Posterior vena cava (tissue), 2 donors: Measurements from ENCODE around the gene ARF4. TPM values are rescaled to one million over a fixed set of nuclear protein-coding genes. Genes with fewer than 3 reads are reported as not detected.
A peak's percentile ranks its signal among the peaks of the same experiment; 100 is the strongest.

Source experiments
- DNase-seq: peaks from one replicate; pipeline ENCODE4 v3.0.0-alpha.2; 2020; ENCODE audit warnings: low spot score
- intact Hi-C, 2 donors: fragments of 100-400 bp; cut with DNase I; formaldehyde crosslinking; loops; one replicate each; pipeline versions ENCODE4 v1.14.1 to v1.14.2; 2022 to 2023
- total RNA-seq, 2 donors: library from RNA; stranded (reverse); fragmentation: NEBNext Ultra II Directional; extraction: Animal tissue kit (Norgen Biotek cat#: 25700); gene quantifications; one replicate each; pipeline ENCODE4 v1.2.1, GENCODE V29; 2021
- donor health status: DM: yes; HTN: yes; CAD: no.
- donor health status: DM: yes; HTN: yes; CAD: no.

Gene ARF4
- total RNA-seq, 2 donors from 2014 or later = 152 to 191 TPM

- DNase-seq = no peak
- intact Hi-C loops = no loop called here
These were observed 10.4 kb downstream of the ARF4 start for GRCh38 chr3:57586778-57587177.

- no peak for DNase-seq
- intact Hi-C loops = no loop called here
These were observed 13.6 kb downstream of the ARF4 start for GRCh38 chr3:57583544-57583943.

- DNase-seq = no peak
- intact Hi-C loops = no loop called here
These were observed 14.5 kb downstream of the ARF4 start for GRCh38 chr3:57582474-57583168.

GRCh38 chr3:57577801-57578200, 19.3 kb downstream of the ARF4 start:
- intact Hi-C loops = no loop called here
- DNase-seq = no peak

- intact Hi-C loops = no loop called here
These were observed 21.0 kb downstream of the ARF4 start for GRCh38 chr3:57575966-57576626.

GRCh38 chr3:57572096-57572495, 25.0 kb downstream of the ARF4 start:
- DNase-seq = no peak
- intact Hi-C loops = no loop called here

More at GRCh38 chr3:57575966-57576626, 21.0 kb downstream of the ARF4 start:
- DNase-seq = no peak

- intact Hi-C loops = no loop called here
These were observed 26.3 kb downstream of the ARF4 start for GRCh38 chr3:57570878-57571277.

GRCh38 chr3:57569859-57570450, 27.2 kb downstream of the ARF4 start:
- intact Hi-C loops = no loop called here

More at GRCh38 chr3:57570878-57571277, 26.3 kb downstream of the ARF4 start:
- no peak for DNase-seq

GRCh38 chr3:57559526-57559925, 37.6 kb downstream of the ARF4 start:
- no peak for DNase-seq
- intact Hi-C loops = no loop called here

More at GRCh38 chr3:57569859-57570450, 27.2 kb downstream of the ARF4 start:
- DNase-seq = no peak

GRCh38 chr3:57557085-57557537, 40.0 kb downstream of the ARF4 start:
- no peak for DNase-seq
- intact Hi-C loops = no loop called here

GRCh38 chr3:57556459-57557084, 40.6 kb downstream of the ARF4 start:
- intact Hi-C loops = no loop called here
- peak; percentile 86 for DNase-seq

GRCh38 chr3:57555738-57556458, 41.2 kb downstream of the ARF4 start, which contains the start of gene PDE12:
TSS of gene PDE12 (plus strand) at chr3:57556274. CDS start at chr3:57556380, 106 bp downstream.
- intact Hi-C loops = no loop called here
- peak; percentile 96 for DNase-seq

GRCh38 chr3:57555306-57555705, 41.8 kb downstream of the ARF4 start:
- intact Hi-C loops = no loop called here
- no peak for DNase-seq

- DNase-seq = no peak
- intact Hi-C loops = no loop called here
These were observed 50.5 kb downstream of the ARF4 start for GRCh38 chr3:57546616-57547015.

GRCh38 chr3:57545636-57546268, 51.4 kb downstream of the ARF4 start:
- intact Hi-C loops = no loop called here
- DNase-seq = no peak

GRCh38 chr3:57544181-57545125, 52.7 kb downstream of the ARF4 start, which contains the start of gene DNAH12:
TSS of gene DNAH12 (minus strand) at chr3:57544344. CDS start at chr3:57542870, 1,474 bp downstream.
- intact Hi-C loops = loop anchor here in 1 of 2 donors (5.0 kb wide), 1 partner anchor 358 kb away; no protein-coding TSS in a partner anchor
- DNase-seq = no peak

- intact Hi-C loops = no loop called here
These were observed 58.7 kb downstream of the ARF4 start for GRCh38 chr3:57538465-57538864.

More at GRCh38 chr3:57538465-57538864, 58.7 kb downstream of the ARF4 start:
- no peak for DNase-seq
